Measurements from ENCODE around the gene CNTD1.
A peak's percentile ranks its signal among the peaks of the same experiment; 100 is the strongest.
"Not testable (repeated sequence)": the region's sequence is repeated elsewhere in the genome, so short reads cannot be mapped to it uniquely, and the experiment has no call there.

CNTD1 gene, protein sequence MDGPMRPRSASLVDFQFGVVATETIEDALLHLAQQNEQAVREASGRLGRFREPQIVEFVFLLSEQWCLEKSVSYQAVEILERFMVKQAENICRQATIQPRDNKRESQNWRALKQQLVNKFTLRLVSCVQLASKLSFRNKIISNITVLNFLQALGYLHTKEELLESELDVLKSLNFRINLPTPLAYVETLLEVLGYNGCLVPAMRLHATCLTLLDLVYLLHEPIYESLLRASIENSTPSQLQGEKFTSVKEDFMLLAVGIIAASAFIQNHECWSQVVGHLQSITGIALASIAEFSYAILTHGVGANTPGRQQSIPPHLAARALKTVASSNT

DNA sequence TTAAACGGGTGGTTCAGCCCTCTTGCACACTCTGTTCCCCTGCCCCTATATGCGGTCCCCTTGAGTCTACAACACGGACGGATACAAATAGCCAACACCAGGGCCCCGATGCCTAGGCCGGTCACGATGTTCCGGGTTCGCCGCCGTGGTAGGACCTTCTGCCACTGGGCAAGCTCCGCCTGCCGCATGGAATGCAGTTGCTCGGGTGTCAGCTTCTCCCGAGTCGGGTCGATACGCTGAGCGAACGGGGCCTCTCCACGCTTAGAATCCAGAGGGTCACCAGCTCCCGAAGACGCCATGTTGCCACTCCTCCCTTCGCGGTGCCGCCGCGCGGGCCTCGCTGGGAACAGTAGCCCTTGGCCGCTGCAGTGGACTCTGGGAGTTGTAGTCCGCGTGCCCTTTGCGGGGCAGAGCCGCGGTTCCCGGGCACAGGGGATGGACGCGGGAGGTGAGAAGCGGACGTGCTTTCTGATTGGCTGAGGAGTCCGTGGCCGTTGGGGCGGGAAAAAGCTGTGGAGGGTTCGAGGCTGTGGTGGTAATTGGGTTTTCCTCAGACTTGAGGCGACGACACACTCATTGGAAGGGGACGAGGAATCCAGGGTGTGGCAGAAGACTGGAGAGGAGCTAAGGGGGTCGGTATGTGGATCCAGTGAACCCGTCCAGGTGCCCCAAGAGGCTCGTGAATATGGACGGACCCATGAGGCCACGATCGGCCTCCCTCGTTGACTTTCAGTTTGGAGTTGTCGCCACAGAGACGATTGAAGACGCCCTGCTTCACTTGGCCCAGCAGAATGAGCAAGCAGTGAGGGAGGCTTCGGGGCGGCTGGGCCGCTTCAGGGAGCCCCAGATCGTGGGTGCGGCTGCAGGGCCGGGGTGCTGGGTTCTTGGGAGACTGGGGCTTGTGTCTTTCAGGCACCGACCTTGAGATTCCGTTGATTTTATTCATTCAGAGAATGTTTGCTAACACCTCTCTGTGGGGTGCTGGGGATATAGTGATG lies at the start of gene CNTD1, which contains the start of gene COA3:
Gene CNTD1 (plus strand): TSS at position 479 of the 998 bp plus-strand sequence. CDS start 207 bp downstream, at position 686.
Gene COA3 (minus strand): TSS at position 322 of the 998 bp plus-strand sequence. CDS start 23 bp downstream, at position 299.
- DNase-seq (ENCODE audit: low read depth in 2 of 2) = peak; percentile 48 to 69

DNA sequence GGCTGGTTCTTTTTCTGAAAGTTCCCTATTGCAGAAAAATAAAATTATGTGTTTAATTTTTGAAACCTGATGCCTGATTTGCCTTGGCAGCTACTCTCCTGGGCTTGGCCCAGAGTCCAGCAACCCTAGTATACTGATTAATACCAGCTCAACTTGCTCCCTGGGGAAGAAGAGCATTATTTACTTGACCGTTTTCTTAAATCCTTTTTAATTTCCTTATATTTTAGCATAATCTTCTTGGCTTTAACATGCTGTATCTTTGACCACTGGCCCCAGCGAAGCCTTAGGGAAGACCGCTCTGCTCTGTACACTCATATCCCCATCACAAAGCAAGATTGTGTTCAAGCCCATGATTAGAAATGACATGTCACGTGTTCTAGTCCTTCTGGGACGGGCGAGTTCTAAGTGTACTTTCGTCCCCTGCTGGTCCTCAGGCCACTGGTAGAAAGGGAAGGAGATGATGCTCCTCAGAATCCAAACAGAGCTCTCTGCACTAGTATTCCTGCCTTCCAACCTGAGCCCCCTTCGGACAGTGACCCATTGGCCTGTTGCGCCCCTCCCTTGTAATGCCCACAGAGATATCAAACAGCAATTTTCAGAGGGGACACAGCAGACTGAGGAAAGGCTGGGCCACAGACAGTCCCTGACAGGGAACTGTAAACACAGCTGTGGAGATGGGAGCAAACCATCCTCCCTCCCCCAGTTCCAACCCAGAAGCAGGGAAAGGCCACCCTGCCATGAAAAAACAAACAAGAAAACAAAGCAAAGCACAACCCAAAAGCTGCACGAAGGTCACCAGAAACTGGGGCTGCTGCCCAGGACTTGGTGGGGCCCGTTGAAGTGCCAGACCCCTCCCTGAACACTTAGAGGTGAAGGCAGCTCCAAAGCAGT lies 49.5 kb upstream of the CNTD1 start:
- no peak for DNase-seq (ENCODE audit: low read depth in 2 of 2)

DNA sequence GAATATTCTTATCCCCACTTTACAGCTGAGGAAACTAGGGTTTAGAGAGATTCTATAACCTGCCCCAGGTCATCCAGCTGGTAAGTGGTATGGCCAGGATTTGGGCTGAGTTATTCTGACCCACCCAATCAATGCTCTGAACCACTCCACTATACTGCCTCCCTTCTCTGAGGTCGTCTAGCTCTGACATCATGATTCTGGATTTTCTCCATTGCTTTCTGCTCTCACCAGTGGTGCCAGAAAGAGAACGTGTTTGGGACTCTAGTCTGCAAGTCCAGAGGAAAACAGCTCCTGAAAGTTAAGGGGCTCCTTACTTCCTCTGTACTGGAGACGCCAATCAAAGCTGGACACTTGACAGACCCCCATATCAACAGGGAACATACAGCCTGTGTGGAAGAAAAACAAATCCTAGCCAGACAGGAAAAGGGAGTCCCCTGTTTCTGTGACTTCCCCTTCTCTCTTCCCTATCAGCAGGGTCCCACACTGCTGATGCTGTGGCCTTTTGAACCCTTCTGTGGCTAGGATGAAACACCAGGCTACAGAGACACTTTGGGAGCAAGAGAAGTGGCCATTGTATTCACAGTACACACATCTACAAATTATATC lies 47.8 kb upstream of the CNTD1 start:
- DNase-seq (ENCODE audit: low read depth in 2 of 2) = no peak

DNA sequence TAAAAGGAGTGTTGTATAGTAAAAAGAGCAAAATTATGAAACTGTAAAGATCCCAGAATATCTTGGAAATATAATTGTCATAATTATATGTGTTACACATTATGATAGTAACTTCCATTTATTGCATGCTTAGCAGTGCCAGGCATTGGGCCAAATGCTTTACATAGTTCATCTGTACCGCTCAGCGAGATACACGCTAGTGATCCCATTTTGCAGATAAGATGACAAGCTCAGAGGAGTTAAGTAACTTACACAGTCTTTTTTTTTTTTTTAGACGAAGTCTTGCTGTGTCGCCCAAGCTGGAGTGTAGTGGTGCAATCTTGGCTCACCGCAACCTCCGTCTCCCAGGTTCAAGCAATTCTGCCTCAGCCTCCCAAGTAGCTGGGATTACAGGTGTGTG lies 47.0 kb upstream of the CNTD1 start:
- no peak for DNase-seq (ENCODE audit: low read depth in 2 of 2)

DNA sequence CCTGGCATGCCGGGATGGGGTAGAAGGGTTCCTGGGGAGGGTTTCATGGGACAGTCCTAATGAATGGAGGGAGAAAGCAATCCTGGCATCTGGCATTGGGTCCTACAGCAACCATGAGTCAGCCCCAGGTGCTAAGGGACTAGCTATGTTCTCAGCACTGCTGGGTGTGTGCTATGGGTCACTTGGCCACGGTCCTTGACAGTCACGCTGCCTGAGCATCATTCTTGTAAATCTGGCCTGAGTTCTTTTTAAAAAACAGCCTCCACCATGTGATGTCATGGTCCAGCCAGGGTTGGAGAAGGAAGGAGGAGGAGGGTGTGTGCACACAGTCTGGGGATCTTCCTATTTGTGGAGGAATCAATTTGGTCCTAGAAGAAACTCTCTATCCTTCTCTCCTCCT lies 43.9 kb upstream of the CNTD1 start:
- no peak for DNase-seq (ENCODE audit: low read depth in 2 of 2)

DNA sequence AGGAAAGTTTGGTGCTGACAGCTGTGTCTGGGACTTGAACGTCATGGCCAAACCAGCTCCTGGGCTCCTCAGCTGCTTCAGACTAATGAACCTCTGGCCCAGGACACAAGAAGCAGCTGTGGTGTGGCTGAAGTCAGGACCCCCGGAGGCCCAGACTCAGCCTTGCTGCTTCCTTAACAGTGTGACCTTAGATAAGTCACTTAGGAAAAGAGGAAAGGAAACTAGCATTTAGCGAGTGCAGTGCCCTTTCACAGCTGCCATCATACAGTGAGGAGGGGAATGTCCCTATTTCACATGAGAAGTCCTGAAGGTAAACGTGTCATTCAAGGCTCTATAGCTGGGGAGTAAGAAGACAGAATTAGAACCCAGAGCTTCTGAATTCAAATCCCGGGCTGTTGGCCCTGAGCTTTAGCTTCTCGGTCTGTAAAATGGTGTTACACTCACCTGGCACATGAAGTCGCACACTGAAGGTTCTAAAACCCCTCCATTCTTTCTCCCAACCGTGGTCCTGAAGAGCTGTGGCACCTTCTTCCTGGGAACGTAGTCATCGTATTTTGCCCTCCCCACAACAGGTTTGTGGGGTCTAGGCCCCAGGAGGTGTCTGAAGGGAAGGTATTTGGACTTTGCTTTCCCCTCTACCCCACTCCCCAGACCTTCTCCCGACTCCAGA lies 38.5 kb upstream of the CNTD1 start:
- no peak for DNase-seq (ENCODE audit: low read depth in 2 of 2)

DNA sequence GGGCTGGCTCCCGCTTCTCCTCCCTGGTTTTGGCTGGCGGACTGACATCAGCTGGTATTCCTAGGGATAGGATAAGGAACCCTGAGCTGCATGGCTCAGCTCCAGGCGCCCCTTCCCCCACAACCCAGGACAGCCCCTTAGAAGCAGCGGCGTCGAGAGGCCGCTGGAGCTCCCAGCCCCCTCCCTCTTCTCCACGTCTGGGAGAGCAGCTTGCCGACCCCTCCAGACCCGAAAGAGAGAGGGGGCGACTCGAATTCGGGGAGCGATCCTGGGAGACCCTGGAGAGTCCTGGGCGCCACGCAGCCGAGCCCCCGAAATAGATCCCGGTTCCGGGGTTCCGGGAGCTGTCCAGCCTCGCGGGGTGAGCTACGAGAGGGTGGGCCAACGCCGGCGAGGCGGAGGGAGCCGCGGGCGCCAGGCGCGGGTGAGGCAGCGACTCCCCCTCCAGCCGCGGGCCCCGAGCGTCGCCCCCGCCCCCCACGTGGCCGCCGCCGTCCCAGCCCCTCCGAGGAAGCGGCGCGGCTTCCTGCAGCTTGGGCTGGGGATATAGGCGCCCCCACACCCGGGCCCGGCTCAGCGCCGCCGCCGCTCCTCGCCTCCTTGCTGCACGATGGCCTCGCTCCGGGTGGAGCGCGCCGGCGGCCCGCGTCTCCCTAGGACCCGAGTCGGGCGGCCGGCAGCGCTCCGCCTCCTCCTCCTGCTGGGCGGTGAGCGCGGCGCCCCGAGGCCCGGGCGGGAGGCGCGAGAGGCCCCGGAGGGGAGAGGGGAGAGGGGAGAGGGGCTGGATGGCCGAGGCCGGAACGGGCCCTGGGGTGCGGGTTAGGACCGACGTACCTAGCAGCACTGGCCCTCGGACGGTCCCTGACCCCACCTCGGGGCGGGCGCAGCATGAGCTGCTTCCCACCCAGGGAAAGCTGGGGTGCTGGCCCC lies 37.7 kb upstream of the CNTD1 start, which contains the start of gene RAMP2:
Gene RAMP2 (plus strand): TSS at position 576 of the 930 bp plus-strand sequence. CDS start 35 bp downstream, at position 611.
- no peak for DNase-seq (ENCODE audit: low read depth in 2 of 2)

DNA sequence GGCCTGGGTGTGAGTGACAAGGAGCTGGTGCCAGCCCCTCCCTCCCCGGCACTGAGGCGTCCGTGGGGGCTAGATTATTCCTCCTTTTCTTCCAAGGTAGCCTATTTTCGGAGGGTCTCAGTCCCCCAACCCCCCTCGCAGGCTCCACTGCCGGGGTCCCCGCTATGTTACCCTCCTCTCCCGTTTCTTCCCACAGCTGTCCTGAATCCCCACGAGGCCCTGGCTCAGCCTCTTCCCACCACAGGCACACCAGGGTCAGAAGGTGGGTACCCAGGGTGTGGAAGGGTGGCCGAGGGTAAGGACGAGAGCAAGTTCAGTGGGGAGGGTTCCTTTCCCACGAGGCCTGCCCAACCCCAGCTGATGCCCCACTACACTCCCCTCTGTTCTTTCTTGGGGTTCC lies 37.0 kb upstream of the CNTD1 start:
- DNase-seq (ENCODE audit: low read depth in 2 of 2) = no peak

DNA sequence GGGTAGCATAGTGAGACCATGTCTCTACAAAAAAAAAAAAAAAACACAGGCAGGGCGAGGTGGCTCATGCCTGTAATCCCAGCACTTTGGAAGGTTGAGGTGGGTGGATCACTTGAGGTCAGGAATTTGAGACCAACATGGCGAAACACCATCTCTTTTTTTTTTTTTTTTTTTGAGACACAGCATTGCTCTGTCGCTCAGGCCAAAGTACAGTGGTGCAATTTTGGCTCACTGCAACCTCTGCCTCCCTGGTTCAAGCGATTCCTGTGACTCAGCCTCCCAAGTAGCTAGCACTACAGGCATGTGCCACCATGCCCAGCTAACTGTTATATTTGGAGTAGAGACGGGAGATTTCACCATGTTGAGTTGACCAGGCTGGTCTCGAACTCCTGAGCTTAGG lies 32.5 kb upstream of the CNTD1 start:
- no peak for DNase-seq (ENCODE audit: low read depth in 2 of 2)

DNA sequence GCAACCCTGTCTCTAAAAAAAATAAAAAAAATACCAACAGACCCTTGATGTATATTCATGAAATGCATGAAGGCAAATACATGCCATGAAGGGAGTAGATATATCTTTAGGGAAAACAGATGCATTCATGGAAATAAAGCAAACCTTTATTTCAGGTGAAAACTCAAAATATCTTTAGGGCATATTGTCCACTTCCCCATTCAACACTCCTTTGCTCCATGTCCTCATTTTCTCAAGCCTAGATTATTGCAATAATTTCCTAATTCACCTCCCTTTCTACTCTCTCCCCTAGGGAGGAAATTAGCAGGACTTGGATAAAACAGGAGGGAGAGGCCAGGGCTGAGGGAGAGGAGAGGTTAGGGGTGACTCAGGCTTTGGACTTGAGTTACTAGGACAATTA lies 31.1 kb upstream of the CNTD1 start:
- no peak for DNase-seq (ENCODE audit: low read depth in 2 of 2)

DNA sequence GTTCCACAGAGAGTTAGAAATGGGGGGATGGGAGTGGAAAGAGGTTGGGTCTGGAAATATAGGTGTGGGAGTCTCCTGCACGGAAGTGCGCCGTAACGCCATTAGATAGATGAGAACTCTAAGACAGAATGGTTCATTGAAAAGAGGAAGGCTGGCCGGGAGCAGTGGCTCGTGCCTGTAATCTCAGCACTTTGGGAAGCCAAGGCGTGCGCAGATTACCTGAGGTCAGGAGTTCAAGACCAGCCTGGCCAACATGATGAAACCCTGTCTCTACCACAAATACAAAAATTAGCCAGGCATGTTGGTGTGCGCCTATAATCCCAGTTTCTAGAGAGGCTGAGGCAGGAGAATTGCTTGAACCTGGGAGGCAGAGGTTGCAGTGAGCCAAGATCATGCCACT lies 30.7 kb upstream of the CNTD1 start:
- DNase-seq (ENCODE audit: low read depth in 2 of 2) = not testable (repeated sequence)

DNA sequence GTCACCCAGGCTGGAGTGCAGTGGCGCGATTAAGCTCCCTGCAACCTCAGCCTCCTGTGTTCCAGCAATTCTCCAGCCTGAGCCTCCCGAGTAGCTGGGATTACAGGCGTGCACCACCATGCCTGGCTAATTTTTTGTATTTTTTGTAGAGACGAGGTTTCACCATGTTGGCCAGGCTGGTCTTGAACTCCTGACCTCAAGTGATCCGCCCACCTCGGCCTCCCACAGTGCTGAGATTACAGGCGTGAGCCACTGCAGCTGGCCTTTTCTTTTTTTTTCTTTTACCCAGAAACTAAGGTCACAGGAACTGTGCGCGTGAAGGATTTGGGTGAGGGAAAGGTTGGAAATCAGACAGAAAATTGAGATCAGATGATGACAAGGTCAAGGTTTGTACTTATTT lies 28.7 kb upstream of the CNTD1 start:
- DNase-seq (ENCODE audit: low read depth in 2 of 2) = not testable (repeated sequence)

DNA sequence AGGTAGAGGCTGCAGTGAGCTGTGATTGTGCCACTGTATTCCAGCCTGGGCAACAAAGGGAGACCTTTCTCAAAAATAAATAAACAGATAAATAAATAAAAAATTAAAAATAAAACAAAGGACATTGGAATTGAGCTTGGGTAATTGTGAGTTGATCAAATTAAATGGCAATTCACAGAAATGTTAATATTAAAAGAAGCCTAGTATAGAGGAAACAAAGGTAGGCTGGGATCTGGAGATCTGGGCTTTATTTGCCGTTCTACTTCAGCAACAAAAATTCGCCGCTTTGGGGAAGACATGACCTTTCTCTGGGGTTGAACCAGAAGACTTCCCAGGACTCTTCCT lies 25.7 kb upstream of the CNTD1 start:
- no peak for DNase-seq (ENCODE audit: low read depth in 2 of 2)

DNA sequence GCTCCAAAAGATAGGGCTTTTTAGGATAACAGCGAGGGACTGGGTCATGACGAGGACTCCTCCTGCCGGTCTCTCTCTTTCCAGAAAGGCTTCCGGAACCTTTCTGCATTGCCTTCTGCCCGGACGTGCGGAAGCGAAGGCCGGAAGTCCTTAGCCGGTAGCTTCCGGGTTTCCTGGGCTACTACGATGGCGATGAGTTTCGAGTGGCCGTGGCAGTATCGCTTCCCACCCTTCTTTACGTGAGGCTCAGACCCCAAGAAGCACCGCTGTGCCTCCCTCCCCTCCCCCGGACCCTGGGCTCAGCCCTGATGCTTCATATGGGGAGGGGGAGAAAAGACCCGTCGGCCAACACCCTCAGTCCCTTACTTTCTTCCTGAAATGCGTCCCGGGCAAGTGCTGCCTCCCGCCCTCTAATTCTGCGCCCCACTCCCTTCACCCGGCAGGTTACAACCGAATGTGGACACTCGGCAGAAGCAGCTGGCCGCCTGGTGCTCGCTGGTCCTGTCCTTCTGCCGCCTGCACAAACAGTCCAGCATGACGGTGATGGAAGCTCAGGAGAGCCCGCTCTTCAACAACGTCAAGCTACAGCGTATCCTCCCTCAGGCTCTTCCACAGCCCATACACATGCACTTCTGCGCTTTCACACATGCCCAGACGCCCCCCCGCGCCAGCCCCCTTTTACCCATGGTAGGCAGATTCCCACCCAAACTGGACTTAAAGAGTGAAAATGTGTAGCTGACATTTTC lies 25.2 kb upstream of the CNTD1 start, which contains the start of gene VPS25:
Gene VPS25 (plus strand): TSS at position 160 of the 746 bp plus-strand sequence. CDS start 27 bp downstream, at position 187.
- peak; percentile 55 to 68 for DNase-seq (ENCODE audit: low read depth in 2 of 2)

DNA sequence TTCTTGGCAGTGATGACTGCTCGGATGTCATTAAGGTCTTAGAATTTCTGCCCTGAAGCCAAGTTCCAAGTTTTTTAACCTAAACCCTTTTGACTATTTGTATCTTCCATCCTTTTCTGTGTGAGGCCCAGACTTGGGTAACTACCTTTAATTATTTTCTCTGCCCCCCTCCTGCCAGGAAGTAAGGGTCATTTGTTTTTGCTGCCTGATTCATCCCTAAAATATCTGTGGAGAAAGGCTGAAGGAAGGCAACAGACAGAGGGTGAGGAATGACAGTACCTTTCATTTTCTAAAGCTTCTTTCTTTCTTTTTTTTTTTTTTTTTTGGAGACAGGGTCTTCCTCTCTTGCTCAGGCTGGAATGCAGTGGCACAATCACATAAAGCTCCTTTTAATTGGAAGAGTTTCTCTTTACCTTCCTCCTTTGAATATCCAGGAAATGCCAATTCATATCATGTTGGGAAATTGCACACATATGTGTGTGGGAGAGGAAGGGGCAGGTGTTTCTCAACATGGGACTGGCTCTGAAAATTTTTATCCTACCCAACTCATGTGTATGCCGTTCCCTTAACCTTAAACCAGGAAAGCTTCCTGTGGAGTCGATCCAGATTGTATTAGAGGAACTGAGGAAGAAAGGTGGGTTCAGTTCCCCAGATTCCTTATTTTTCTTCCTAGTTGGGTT lies 24.5 kb upstream of the CNTD1 start:
- no peak for DNase-seq (ENCODE audit: low read depth in 2 of 2)

DNA sequence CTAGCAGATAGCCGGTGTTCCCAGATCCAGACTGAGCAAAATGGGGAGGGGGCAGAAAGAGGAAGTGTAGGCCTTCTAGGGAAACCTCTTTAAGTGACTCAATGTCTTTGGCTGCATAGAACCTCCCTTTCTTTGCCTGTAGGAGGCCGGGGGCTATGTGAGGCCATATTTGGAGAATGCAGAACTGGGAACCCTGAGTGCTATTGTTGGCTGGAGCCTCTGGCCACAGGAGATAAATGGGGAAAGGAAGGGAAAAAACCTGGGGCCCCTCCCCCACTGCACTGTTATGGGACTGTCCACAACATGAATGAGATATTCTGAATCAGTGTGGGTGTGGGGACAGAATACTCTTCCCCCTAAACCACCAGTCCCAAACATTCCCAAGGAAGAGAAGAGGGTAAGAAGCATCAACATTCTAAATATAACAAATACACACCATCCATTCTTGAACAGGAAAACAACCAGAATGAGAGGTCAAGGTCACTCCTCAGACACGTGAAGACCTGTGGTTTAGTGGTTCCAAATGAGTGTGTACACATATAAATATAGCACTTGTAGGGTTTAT lies 23.0 kb upstream of the CNTD1 start:
- DNase-seq (ENCODE audit: low read depth in 2 of 2) = no peak

DNA sequence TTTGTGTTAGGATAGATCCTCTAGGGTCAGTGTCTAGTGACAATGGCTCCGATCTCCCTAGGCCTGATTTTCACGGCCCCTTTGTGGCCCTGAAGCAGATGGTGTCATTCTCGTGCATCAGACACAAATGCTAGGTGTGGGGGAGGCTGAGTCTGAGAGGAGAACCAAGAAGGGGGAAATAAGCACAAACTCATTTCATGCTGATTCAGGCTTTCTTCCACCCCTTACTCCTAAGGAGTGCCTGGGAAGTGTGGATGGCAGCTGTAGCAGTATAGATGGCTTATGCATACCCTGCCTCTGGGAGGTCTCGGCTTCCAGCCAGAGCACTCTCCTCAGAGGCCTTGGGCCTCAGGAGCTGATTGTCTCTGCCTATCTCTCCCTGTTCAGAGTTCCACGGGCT lies 20.1 kb upstream of the CNTD1 start:
- DNase-seq (ENCODE audit: low read depth in 2 of 2) = no peak

All from stimulated activated CD8-positive, alpha-beta memory T cell treated with anti-CD3 and anti-CD28 coated beads, Interleukin-7, amount 100 ng/mL, for 4 hours (primary cell).